DLD1 (cell line): ENCODE results near the gene ELMO1.

Experiments
- in situ Hi-C: cut with HindIII; loops from 2 replicates; pipeline ENCODE4 v1.10.0; 2017; ENCODE audit warnings: low sequenced_read_pairs

The ELMO1 gene

GRCh38 chr7:37282093-37282444 lies 166.6 kb downstream of the ELMO1 start:
- in situ Hi-C loops = no loop called here

- in situ Hi-C loops = no loop called here
Measured at GRCh38 chr7:37281368-37282092, 167.1 kb downstream of the ELMO1 start.

- in situ Hi-C loops = no loop called here
Measured at GRCh38 chr7:37277513-37277912, 171.2 kb downstream of the ELMO1 start.

- in situ Hi-C loops = no loop called here
Measured at GRCh38 chr7:37275078-37275710, 173.5 kb downstream of the ELMO1 start.

- in situ Hi-C loops = no loop called here
Measured at GRCh38 chr7:37273891-37274290, 174.8 kb downstream of the ELMO1 start.

GRCh38 chr7:37269711-37270508 lies 178.8 kb downstream of the ELMO1 start:
- in situ Hi-C loops = no loop called here

GRCh38 chr7:37267251-37267650 lies 181.4 kb downstream of the ELMO1 start:
- in situ Hi-C loops = no loop called here

GRCh38 chr7:37265876-37266275 lies 182.8 kb downstream of the ELMO1 start:
- in situ Hi-C loops = no loop called here

- in situ Hi-C loops = no loop called here
Measured at GRCh38 chr7:37265006-37265405, 183.7 kb downstream of the ELMO1 start.

- in situ Hi-C loops = no loop called here
Measured at GRCh38 chr7:37262181-37262580, 186.5 kb downstream of the ELMO1 start.

GRCh38 chr7:37259319-37259821 lies 189.3 kb downstream of the ELMO1 start:
- in situ Hi-C loops = no loop called here

- in situ Hi-C loops = no loop called here
Measured at GRCh38 chr7:37256631-37257030, 192.0 kb downstream of the ELMO1 start.

- in situ Hi-C loops = no loop called here
Measured at GRCh38 chr7:37255327-37255944, 193.2 kb downstream of the ELMO1 start.

- in situ Hi-C loops = no loop called here
Measured at GRCh38 chr7:37251222-37251621, 197.4 kb downstream of the ELMO1 start.

- in situ Hi-C loops = no loop called here
Measured at GRCh38 chr7:37249240-37249639, 199.4 kb downstream of the ELMO1 start.

- in situ Hi-C loops = no loop called here
Measured at GRCh38 chr7:37248396-37248861, 200.2 kb downstream of the ELMO1 start.

GRCh38 chr7:37247861-37248260 lies 200.8 kb downstream of the ELMO1 start:
- in situ Hi-C loops = no loop called here

- in situ Hi-C loops = no loop called here
Measured at GRCh38 chr7:37245590-37245989, 203.1 kb downstream of the ELMO1 start.

GRCh38 chr7:37236906-37237305 lies 211.8 kb downstream of the ELMO1 start:
- in situ Hi-C loops = no loop called here

- in situ Hi-C loops = no loop called here
Measured at GRCh38 chr7:37235813-37236212, 212.9 kb downstream of the ELMO1 start.

GRCh38 chr7:37234928-37235327 lies 213.7 kb downstream of the ELMO1 start:
- in situ Hi-C loops = no loop called here
